Prostate gland (tissue), 2 donors: ENCODE measurements around the gene EXD3.

ENCODE experiments used
- CTCF ChIP-seq, 4 experiments: fragments of 200-600 bp in 2 of 4; fragments of 450-650 bp in 2 of 4; sonication (generic) in 2 of 4; IDR thresholded peaks; 1 replicate in 3 of 4; 2 replicates in 1 of 4; pipeline ENCODE4 v1.5.1; 2016 to 2019; ENCODE audit warnings: antibody characterized with exemption in 4 of 4, mild to moderate bottlenecking in 2 of 4, moderate library complexity in 2 of 4
- POLR2A ChIP-seq: fragments of 450-650 bp; IDR thresholded peaks from one replicate; pipeline ENCODE4 v1.6.1; 2016; ENCODE audit warnings: antibody characterized with exemption, mild to moderate bottlenecking

- TF ChIP-seq CTCF (IDR thresholded peaks at IDR 0.05) = no peak
- no peak for TF ChIP-seq POLR2A
Measured at GRCh38 chr9:137266585-137267453, 156.1 kb downstream of the EXD3 start.
